ENCODE results near the gene SNAPC1.

DNA sequence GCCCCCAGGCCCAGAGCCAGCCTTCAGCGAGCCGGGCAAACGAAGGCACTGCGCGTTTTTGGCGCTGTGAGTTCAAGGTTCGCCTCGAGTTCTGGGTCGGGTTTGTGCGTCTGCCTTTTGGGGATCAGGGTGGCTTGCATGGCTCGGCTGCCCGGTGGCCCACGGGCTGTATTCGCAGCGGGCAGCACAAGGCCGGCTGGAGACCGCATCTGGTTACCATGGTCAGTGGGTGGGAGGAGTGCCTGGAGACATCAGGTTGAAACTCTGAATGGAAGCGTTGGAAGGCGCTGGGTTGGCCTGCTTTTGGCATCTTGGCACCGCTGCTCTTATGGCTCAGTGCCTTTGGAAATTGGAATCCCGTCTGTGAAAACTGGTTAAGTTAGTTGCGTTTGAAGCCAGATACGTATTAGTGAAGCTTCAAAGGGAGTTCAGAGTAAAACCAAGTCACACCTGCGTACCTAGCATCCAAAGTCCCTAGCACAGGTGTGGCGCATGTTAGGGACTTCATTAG, 50.9 kb downstream of the SNAPC1 start:
- TF ChIP-seq, protein P1, sequence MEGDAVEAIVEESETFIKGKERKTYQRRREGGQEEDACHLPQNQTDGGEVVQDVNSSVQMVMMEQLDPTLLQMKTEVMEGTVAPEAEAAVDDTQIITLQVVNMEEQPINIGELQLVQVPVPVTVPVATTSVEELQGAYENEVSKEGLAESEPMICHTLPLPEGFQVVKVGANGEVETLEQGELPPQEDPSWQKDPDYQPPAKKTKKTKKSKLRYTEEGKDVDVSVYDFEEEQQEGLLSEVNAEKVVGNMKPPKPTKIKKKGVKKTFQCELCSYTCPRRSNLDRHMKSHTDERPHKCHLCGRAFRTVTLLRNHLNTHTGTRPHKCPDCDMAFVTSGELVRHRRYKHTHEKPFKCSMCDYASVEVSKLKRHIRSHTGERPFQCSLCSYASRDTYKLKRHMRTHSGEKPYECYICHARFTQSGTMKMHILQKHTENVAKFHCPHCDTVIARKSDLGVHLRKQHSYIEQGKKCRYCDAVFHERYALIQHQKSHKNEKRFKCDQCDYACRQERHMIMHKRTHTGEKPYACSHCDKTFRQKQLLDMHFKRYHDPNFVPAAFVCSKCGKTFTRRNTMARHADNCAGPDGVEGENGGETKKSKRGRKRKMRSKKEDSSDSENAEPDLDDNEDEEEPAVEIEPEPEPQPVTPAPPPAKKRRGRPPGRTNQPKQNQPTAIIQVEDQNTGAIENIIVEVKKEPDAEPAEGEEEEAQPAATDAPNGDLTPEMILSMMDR (conservative IDR thresholded peaks at IDR 0.05 in 1 of 2, IDR thresholded peaks at IDR 0.05 in 1 of 2; ENCODE audit: low read depth in 1 of 2, low read length in 2 of 2), result no peak
- peak; percentile 93 for TF ChIP-seq EZH2 (IDR thresholded peaks at IDR 0.05; ENCODE audit: low read length, missing control alignments)

All from fibroblast of lung (primary cell).